Erythroblast (primary cell): ENCODE results near the gene LRBA.
"Not testable (repeated sequence)": the region's sequence is repeated elsewhere in the genome, so short reads cannot be mapped to it uniquely, and the experiment has no call there.

Experiments used
- DNase-seq, 2 experiments: peaks; one replicate each; lab custom pipeline; 2025; lab: John Stamatoyannopoulos, UW
- GATA1 ChIP-seq: IDR thresholded peaks from 2 replicates; pipeline ENCODE4 v1.6.1; 2011; ENCODE audit warnings: low read depth, mild to moderate bottlenecking, control low read depth, low read length, moderate library complexity
- POLR2A ChIP-seq: IDR thresholded peaks from 2 replicates; pipeline ENCODE4 v1.6.1; 2011; ENCODE audit warnings: mild to moderate bottlenecking, low read length

The LRBA gene

GRCh38 chr4:150779707-150780106, 235.4 kb downstream of the LRBA start:
- no peak for TF ChIP-seq POLR2A
- no peak for TF ChIP-seq GATA1
- no peak for DNase-seq

- DNase-seq: peak; percentile 75 to 94
- TF ChIP-seq GATA1 (no peak), POLR2A (no peak)
Observed at GRCh38 chr4:150773729-150774449, 241.2 kb downstream of the LRBA start.

- TF ChIP-seq POLR2A (no peak), GATA1 (no peak)
- no peak for DNase-seq
Observed at GRCh38 chr4:150773032-150773431, 242.1 kb downstream of the LRBA start.

GRCh38 chr4:150771382-150771781, 243.7 kb downstream of the LRBA start:
- no peak for TF ChIP-seq POLR2A
- no peak for TF ChIP-seq GATA1
- peak; percentile 21 to 81 for DNase-seq

- no peak for DNase-seq
- TF ChIP-seq GATA1 (no peak), POLR2A (no peak)
Observed at GRCh38 chr4:150769845-150770244, 245.2 kb downstream of the LRBA start.

GRCh38 chr4:150769248-150769647, 245.8 kb downstream of the LRBA start:
- DNase-seq: peak; percentile 44 to 50
- no peak for TF ChIP-seq POLR2A
- TF ChIP-seq GATA1: no peak

GRCh38 chr4:150768497-150768896, 246.6 kb downstream of the LRBA start:
- TF ChIP-seq POLR2A (no peak), GATA1 (no peak)
- DNase-seq: no peak

GRCh38 chr4:150765216-150765615, 249.9 kb downstream of the LRBA start:
- DNase-seq: no peak
- TF ChIP-seq POLR2A (no peak), GATA1 (no peak)

GRCh38 chr4:150751648-150752047, 263.4 kb downstream of the LRBA start:
- DNase-seq: no peak
- TF ChIP-seq POLR2A: no peak
- TF ChIP-seq GATA1: no peak

GRCh38 chr4:150750824-150751223, 264.3 kb downstream of the LRBA start:
- DNase-seq: no peak
- TF ChIP-seq GATA1 (no peak), POLR2A (no peak)

- TF ChIP-seq POLR2A (no peak), GATA1 (no peak)
- DNase-seq: no peak
Observed at GRCh38 chr4:150746156-150746555, 268.9 kb downstream of the LRBA start.

- DNase-seq: peak in 1 of 2 experiments; percentile 15
- TF ChIP-seq POLR2A (no peak), GATA1 (no peak)
Observed at GRCh38 chr4:150744570-150744969, 270.5 kb downstream of the LRBA start.

- DNase-seq: peak in 1 of 2 experiments; percentile 12
- no peak for TF ChIP-seq GATA1
- TF ChIP-seq POLR2A: no peak
Observed at GRCh38 chr4:150743564-150744342, 271.3 kb downstream of the LRBA start.

GRCh38 chr4:150742930-150743329, 272.2 kb downstream of the LRBA start:
- not testable (repeated sequence) for DNase-seq

GRCh38 chr4:150739591-150739990, 275.5 kb downstream of the LRBA start:
- DNase-seq: no peak
- no peak for TF ChIP-seq GATA1
- TF ChIP-seq POLR2A: no peak
